Uterus (tissue), 4 donors: ENCODE data around the gene PSMD14. TPM values are rescaled to one million over a fixed set of nuclear protein-coding genes. Genes with fewer than 3 reads are reported as not detected.

ENCODE experiments used
- DNase-seq, 2 donors: peaks; one replicate each; pipeline ENCODE4 v3.0.0-alpha.2; 2019 to 2020
- H3K27ac ChIP-seq, 2 donors: fragments of 200-600 bp; sonication (generic); 1 replicate in 1 of 2; 2 replicates in 1 of 2; pipeline ENCODE4 v1.5.1; 2016 to 2018
- H3K27me3 ChIP-seq, 2 donors: fragments of 200-600 bp; sonication (generic); one replicate each; pipeline ENCODE4 v1.5.1; 2018 to 2019; ENCODE audit warnings: control low read depth in 1 of 2
- H3K36me3 ChIP-seq, 2 donors: fragments of 200-600 bp; sonication (generic); one replicate each; pipeline ENCODE4 v1.5.1; 2019; ENCODE audit warnings: control low read depth in 1 of 2
- H3K4me1 ChIP-seq, 2 donors: fragments of 200-600 bp; sonication (generic); one replicate each; pipeline ENCODE4 v1.5.1; 2018 to 2019; ENCODE audit warnings: control low read depth in 1 of 2
- H3K4me3 ChIP-seq, 2 donors: fragments of 200-600 bp; sonication (generic); 1 replicate in 1 of 2; 2 replicates in 1 of 2; pipeline ENCODE4 v1.5.1; 2018 to 2019; ENCODE audit warnings: mild to moderate bottlenecking in 1 of 2
- H3K9me3 ChIP-seq, 2 donors: fragments of 200-600 bp; sonication (generic); one replicate each; pipeline ENCODE4 v1.5.1; 2019; ENCODE audit warnings: control low read depth in 1 of 2
- POLR2A ChIP-seq, 2 donors: fragments of 450-650 bp; IDR thresholded peaks; one replicate each; pipeline ENCODE4 v1.6.1; 2016; ENCODE audit warnings: antibody characterized with exemption in 2 of 2, mild to moderate bottlenecking in 1 of 2, moderate library complexity in 1 of 2
- intact Hi-C: fragments of 100-400 bp; cut with DNase I; formaldehyde crosslinking; loops from one replicate; pipeline ENCODE4 v1.15.1; 2023; ENCODE audit warnings: low total_unique reads
- total RNA-seq, 4 donors: library from RNA; depleted of rRNA in 3 of 4; stranded (reverse); fragments of >200 nt in 3 of 4; gene quantifications; one replicate each; pipeline versions ENCODE4 v1.1.0 to v1.2.4, GENCODE V29; 2014 to 2023
- TF ChIP-seq, protein P1 (sequence below), 4 experiments: fragments of 200-600 bp in 2 of 4; fragments of 450-650 bp in 2 of 4; sonication (generic) in 2 of 4; IDR thresholded peaks; one replicate each; pipeline ENCODE4 v1.5.1; 2016 to 2019; ENCODE audit warnings: antibody characterized with exemption in 4 of 4, mild to moderate bottlenecking in 2 of 4, moderate library complexity in 1 of 4
- donor health status: DM: yes; HTN: yes; CAD: no.

The PSMD14 gene
- total RNA-seq, 4 donors from 2014 or later, result 6.8 to 69.2 (median 14.6) TPM

GRCh38 chr2:161432107-161432506 lies 123.9 kb downstream of the PSMD14 start:
- Histone ChIP-seq H3K36me3 (no peaks in the 10 kb centered on the region), H3K9me3 (no peaks in the 10 kb centered on the region), H3K27me3 (peaks cover 2 to 41% of the 10 kb centered on the region in 2 donors), H3K27ac (no peak overlapping the region), H3K4me3 (no peak overlapping the region), H3K4me1 (no peaks in the 10 kb centered on the region)
- no peak for TF ChIP-seq POLR2A (IDR thresholded peaks at IDR 0.05)
- TF ChIP-seq, protein P1, sequence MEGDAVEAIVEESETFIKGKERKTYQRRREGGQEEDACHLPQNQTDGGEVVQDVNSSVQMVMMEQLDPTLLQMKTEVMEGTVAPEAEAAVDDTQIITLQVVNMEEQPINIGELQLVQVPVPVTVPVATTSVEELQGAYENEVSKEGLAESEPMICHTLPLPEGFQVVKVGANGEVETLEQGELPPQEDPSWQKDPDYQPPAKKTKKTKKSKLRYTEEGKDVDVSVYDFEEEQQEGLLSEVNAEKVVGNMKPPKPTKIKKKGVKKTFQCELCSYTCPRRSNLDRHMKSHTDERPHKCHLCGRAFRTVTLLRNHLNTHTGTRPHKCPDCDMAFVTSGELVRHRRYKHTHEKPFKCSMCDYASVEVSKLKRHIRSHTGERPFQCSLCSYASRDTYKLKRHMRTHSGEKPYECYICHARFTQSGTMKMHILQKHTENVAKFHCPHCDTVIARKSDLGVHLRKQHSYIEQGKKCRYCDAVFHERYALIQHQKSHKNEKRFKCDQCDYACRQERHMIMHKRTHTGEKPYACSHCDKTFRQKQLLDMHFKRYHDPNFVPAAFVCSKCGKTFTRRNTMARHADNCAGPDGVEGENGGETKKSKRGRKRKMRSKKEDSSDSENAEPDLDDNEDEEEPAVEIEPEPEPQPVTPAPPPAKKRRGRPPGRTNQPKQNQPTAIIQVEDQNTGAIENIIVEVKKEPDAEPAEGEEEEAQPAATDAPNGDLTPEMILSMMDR (IDR thresholded peaks at IDR 0.05), result no peak
- DNase-seq, result no peak
- intact Hi-C loops, result no loop called here

DNA sequence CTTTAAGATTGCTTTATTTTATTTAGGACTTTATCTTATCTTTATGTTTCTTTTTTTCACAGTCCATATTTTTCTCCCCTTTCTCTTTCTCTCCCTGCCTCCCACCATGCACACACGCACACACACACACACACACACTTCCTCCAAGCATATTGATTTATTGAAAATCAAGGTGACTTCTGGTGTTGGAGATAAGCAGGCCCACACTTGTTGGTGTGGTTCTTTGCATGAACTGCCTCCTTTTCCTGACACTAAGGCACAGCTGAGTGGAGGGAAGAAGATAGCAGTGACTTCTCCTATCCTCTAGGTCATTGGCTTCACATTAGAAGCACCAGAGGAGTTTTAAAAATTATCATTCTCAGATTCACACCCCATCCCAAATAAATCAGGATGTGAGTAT lies 125.9 kb downstream of the PSMD14 start:
- H3K9me3 ChIP-seq, result no peaks in the 10 kb centered on the region
- intact Hi-C loops, result no loop called here
- no peak for TF ChIP-seq POLR2A (IDR thresholded peaks at IDR 0.05)
- TF ChIP-seq, protein P1 (IDR thresholded peaks at IDR 0.05), result no peak

GRCh38 chr2:161436411-161436810 lies 128.2 kb downstream of the PSMD14 start:
- Histone ChIP-seq H3K9me3 (no peaks in the 10 kb centered on the region), H3K27me3 (peaks cover 0 to 7% of the 10 kb centered on the region in 2 donors), H3K4me1 (no peaks in the 10 kb centered on the region), H3K36me3 (no peaks in the 10 kb centered on the region), H3K27ac (no peak overlapping the region), H3K4me3 (no peak overlapping the region)
- intact Hi-C loops, result no loop called here
- no peak for DNase-seq
- TF ChIP-seq, protein P1 (IDR thresholded peaks at IDR 0.05), result no peak
- no peak for TF ChIP-seq POLR2A (IDR thresholded peaks at IDR 0.05)

More for the DNA sequence above, 125.9 kb downstream of the PSMD14 start:
- no peak overlapping the region for H3K27ac ChIP-seq
- peaks cover 0 to 21% of the 10 kb centered on the region in 2 donors for H3K27me3 ChIP-seq
- H3K4me3 ChIP-seq, result no peak overlapping the region
- no peaks in the 10 kb centered on the region for H3K4me1 ChIP-seq
- no peaks in the 10 kb centered on the region for H3K36me3 ChIP-seq
- DNase-seq, result no peak

- no peak for DNase-seq
- H3K9me3 ChIP-seq, result no peaks in the 10 kb centered on the region
- intact Hi-C loops, result no loop called here
- H3K4me1 ChIP-seq, result no peaks in the 10 kb centered on the region
- peaks cover 0 to 7% of the 10 kb centered on the region in 2 donors for H3K27me3 ChIP-seq
- H3K4me3 ChIP-seq, result no peak overlapping the region
- no peak overlapping the region for H3K27ac ChIP-seq
- no peaks in the 10 kb centered on the region for H3K36me3 ChIP-seq
- TF ChIP-seq POLR2A (IDR thresholded peaks at IDR 0.05), result no peak
- TF ChIP-seq, protein P1 (IDR thresholded peaks at IDR 0.05), result no peak
Observed at GRCh38 chr2:161438598-161438997, 130.4 kb downstream of the PSMD14 start.

DNA sequence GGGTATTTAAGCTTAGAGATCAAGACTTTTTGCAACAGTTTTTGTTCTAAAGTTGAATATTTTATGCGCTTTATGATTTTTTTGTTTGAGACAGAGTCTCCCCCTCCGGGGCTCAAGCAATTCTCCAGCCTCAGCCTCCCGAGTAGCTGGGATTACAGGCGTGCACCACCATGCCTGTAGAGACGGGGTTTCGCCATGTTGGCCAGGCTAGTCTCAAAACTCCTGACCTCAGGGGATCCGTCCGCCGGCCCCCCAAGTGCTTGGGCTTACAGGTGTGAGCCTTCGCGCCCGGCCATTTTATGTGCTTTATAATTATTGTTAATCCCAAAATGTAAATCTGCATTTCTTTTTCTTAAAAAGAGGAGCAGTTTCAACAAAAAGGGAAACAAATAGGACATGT lies 136.9 kb downstream of the PSMD14 start:
- no peaks in the 10 kb centered on the region for H3K4me1 ChIP-seq
- H3K4me3 ChIP-seq, result no peak overlapping the region
- DNase-seq, result no peak
- no peaks in the 10 kb centered on the region for H3K9me3 ChIP-seq
- intact Hi-C loops, result no loop called here
- H3K36me3 ChIP-seq, result no peaks in the 10 kb centered on the region
- no peak overlapping the region for H3K27ac ChIP-seq
- no peak for TF ChIP-seq POLR2A (IDR thresholded peaks at IDR 0.05)
- TF ChIP-seq, protein P1 (IDR thresholded peaks at IDR 0.05), result no peak
- no peaks in the 10 kb centered on the region for H3K27me3 ChIP-seq
